ENCODE results near the gene SLC25A40.
"Not testable (repeated sequence)": the region's sequence is repeated elsewhere in the genome, so short reads cannot be mapped to it uniquely, and the experiment has no call there.

Gene SLC25A40, protein sequence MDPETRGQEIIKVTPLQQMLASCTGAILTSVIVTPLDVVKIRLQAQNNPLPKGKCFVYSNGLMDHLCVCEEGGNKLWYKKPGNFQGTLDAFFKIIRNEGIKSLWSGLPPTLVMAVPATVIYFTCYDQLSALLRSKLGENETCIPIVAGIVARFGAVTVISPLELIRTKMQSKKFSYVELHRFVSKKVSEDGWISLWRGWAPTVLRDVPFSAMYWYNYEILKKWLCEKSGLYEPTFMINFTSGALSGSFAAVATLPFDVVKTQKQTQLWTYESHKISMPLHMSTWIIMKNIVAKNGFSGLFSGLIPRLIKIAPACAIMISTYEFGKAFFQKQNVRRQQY

DNA sequence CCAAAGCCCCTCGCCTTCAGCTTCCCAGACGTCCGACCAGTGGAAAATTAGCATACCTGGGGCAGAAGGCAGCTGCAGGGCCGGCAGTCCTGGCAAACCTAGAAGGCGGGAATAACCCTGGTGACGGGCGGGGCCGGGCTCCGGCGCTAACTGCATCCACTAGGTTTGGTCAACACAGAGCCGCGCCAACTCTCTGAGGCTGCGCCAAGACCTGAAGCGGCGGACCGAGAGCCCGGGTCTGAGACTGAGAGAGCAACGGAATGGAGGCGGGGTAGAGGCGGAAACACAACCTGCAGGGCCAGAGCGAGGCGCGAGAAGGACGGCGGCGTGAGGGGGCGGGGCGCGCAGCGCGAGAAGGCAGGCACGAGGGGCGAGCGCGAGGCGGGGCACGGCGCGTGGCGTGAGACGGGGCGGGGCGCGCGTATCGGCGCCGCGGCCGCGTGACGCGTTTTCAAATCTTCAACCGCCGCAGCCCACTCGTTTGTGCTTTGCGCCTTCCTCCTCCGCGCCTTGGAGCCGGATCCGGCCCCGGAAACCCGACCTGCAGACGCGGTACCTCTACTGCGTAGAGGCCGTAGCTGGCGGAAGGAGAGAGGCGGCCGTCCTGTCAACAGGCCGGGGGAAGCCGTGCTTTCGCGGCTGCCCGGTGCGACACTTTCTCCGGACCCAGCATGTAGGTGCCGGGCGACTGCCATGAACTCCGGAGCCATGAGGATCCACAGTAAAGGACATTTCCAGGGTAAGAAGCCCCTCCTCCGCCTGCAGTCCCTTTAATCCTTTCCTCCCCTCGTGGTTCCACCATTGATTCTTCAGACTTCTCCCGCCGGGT lies at the start of gene SLC25A40, which contains the start of gene DBF4:
Gene SLC25A40, minus strand, starts transcription at position 321 of the 829 bp plus-strand sequence. CDS start 17,633 bp downstream, outside the sequence.
Gene DBF4, plus strand, starts transcription at position 454 of the 829 bp plus-strand sequence. Its CDS starts 240 bp downstream, at position 694.
- peak; percentile 83 to 90 for DNase-seq (ENCODE audit: low read depth in 2 of 2)

- not testable (repeated sequence) for DNase-seq (ENCODE audit: low read depth in 2 of 2)
Measured at GRCh38 chr7:87922759-87923395, 46.7 kb upstream of the SLC25A40 start.

DNA sequence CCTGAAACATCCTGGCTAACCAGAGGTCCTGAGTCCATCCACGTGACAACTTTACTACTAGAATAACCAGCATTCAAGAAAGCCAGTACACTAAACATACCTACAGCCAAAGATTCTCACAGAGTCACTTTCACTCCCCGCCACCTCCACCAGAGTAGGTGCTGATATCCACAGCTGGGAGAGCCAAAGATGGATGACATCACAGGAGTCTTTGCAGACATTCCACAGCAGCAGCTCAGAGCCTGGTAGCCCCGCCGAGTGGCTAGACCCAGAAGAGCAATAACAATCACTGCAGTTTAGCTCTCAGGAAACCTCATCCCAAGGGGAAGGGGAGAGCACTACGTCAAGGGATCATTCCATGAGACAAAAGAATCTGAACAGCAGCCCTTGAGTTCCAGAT lies 44.4 kb upstream of the SLC25A40 start:
- DNase-seq (ENCODE audit: low read depth in 2 of 2), result no peak

- no peak for DNase-seq (ENCODE audit: low read depth in 2 of 2)
Measured at GRCh38 chr7:87919875-87920274, 43.7 kb upstream of the SLC25A40 start.

DNA sequence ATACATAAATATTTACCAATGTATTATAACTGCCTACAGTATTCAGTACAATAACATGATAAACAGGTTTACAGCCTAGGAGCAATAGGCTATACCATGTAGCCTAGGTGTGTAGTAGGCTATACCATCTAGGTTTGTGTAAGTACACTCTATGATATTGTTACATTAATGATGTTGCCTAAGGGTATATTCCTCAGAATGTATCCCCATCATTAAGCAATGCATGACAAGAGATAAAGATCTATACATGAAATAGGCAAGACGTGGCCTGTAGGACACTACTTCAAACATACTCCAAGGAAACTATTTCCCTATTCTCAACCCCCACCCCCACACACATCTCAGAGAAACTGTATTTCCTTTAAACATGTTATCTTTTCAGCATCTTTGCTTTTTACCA lies 42.6 kb upstream of the SLC25A40 start:
- no peak for DNase-seq (ENCODE audit: low read depth in 2 of 2)

- no peak for DNase-seq (ENCODE audit: low read depth in 2 of 2)
Measured at GRCh38 chr7:87912121-87912520, 36.0 kb upstream of the SLC25A40 start.

DNA sequence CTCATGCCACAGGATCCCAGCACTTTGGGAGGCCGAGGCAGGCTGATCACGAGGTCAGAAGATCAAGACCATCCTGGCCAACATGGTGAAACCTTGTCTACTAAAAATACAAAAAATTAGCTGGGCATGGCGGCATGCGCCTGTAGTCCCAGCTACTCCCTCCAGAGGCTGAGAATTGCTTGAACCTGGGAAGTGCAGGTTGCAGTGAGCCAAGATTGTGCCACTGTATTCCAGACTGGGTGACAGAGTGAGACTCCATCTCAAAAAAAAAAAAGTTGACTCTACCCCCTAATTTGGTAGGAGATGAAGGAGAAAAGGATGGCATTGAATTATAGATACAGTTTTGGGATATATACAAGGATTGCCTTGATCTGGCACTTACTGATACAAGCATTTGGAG lies 32.7 kb upstream of the SLC25A40 start:
- not testable (repeated sequence) for DNase-seq (ENCODE audit: low read depth in 2 of 2)

DNA sequence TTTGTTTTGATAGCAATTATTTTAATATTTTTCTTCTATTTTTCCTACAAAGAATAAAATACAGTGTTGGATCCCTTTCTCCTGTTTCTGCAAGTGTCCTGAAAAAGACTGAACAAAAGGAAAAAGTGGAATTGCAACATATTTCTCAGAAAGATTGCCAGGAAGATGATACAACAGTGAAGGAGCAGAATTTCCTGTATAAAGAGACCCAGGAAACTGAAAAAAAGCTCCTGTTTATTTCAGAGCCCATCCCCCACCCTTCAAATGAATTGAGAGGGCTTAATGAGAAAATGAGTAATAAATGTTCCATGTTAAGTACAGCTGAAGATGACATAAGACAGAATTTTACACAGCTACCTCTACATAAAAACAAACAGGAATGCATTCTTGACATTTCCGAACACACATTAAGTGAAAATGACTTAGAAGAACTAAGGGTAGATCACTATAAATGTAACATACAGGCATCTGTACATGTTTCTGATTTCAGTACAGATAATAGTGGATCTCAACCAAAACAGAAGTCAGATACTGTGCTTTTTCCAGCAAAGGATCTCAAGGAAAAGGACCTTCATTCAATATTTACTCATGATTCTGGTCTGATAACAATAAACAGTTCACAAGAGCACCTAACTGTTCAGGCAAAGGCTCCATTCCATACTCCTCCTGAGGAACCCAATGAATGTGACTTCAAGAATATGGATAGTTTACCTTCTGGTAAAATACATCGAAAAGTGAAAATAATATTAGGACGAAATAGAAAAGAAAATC lies 31.2 kb upstream of the SLC25A40 start:
- DNase-seq (ENCODE audit: low read depth in 2 of 2), result not testable (repeated sequence)

- DNase-seq (ENCODE audit: low read depth in 2 of 2), result no peak
Measured at GRCh38 chr7:87899255-87899654, 23.1 kb upstream of the SLC25A40 start.

DNA sequence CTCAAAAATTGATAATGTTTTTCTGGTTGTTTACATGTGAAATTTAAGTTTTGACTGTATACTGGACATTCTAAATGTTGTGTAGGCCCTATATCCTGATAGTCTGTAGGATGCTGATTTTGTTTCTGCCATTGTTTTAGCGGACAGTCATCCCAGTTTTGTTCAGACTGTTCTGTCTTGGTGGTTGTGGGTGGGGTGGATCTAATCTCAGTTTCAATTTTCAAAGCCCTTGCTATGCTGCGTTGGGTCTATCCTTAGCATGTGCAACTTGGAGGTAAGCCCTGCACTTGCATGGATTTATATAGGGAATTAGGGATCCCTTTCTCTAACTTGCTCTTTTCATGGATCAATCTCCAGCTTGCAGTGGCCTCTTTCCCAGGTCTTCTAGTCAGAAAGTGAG lies 19.2 kb upstream of the SLC25A40 start:
- DNase-seq (ENCODE audit: low read depth in 2 of 2), result no peak

GRCh38 chr7:87886875-87887274 lies 10.7 kb upstream of the SLC25A40 start:
- DNase-seq (ENCODE audit: low read depth in 2 of 2), result no peak

GRCh38 chr7:87885018-87885417 lies 8.9 kb upstream of the SLC25A40 start:
- DNase-seq (ENCODE audit: low read depth in 2 of 2), result no peak

DNA sequence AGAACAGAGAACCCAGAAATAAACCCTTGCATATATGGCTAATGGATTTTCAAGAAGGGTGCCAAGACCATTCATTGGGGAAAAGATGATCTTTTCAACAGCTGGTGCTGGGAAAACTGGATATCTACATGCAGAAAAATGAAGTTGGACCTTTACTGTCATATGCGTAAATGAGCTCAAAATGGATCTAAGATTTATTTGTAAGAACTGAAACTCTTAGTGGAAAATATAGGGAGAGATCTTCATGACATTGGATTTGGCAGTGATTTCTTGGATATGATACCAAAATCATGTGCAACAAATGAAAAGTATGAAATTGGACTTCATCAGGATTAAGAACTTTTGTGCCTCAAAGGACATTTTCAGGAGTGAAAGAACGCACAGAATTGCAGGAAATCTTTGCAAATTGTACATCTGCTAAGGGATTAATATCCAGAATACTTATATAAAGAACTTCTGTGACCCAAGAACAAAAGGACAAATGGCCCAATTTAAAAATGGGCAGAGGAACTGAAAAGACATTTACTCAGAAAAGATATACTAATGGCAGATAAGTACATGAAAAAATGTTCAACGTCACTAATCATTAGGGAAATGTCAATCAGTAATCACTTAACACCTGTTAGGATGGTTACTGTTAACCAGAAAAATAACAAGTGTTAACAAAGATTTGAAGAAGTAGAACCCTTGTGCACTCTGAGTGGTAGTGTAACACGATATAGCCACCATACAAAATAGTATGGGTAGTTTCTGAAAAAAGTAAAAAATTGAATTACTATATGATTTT lies 6.2 kb upstream of the SLC25A40 start:
- no peak for DNase-seq (ENCODE audit: low read depth in 2 of 2)

DNA sequence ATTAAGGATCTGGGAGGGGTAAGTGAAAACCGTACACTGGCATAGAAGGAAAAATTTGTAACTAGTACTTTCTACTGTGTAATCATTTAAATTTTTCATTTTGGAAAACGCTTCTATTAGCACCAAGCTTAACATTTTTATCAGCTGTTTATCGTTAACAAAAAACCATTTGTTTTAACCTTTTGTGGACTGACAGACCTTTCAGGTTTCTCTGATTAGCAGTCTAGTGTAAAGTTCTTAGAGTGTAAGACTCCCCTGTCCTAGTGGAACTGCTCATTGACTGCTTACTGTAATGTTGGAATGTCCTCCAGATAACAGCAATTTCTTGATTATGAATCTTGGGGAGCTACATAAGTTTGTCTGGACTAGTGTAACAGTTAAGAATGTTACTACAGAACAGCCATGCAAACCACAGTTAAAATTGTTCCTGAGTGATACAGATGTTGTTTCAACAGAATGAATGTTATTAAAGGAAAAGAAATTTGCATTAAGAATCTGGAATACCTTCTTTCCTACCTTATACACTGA lies 2.1 kb upstream of the SLC25A40 start:
- DNase-seq (ENCODE audit: low read depth in 2 of 2), result no peak

DNA sequence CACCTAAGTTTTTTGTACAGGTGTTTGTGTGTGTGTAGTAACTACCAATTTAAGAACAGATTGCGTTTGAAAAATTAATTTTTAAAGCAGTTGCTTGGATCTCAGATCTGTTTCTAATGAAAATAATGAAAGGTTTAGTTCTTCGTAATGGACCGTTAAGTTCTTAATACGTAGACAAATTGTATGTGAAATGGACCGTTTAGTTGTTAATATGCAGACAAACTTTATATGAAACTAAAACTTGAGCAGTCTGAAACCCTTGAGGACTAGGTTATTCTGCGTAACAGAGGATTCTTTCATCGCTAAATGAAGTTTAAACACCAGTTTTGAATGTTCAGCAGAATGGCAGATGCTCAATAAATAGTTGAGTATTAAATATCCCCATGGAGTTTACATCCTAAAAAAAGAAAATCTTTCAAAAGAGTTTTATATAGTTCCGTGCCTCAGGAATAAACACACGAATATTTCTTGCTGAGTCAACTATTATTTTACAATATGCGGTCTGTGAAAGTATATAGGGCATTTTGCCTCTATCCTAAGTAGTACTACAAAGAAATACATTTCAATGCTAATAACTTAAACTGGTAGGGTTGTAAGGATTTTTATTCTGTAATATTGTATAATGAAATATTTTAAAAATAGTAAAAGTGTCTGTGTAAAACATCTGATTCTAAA lies 1.3 kb upstream of the SLC25A40 start:
- no peak for DNase-seq (ENCODE audit: low read depth in 2 of 2)

GRCh38 chr7:87876869-87877234 lies 692 bp upstream of the SLC25A40 start:
- DNase-seq (ENCODE audit: low read depth in 2 of 2), result no peak

GRCh38 chr7:87875151-87876039 lies 765 bp downstream of the SLC25A40 start:
- DNase-seq (ENCODE audit: low read depth in 2 of 2), result no peak

GRCh38 chr7:87874066-87874465 lies 2.1 kb downstream of the SLC25A40 start:
- no peak for DNase-seq (ENCODE audit: low read depth in 2 of 2)

DNA sequence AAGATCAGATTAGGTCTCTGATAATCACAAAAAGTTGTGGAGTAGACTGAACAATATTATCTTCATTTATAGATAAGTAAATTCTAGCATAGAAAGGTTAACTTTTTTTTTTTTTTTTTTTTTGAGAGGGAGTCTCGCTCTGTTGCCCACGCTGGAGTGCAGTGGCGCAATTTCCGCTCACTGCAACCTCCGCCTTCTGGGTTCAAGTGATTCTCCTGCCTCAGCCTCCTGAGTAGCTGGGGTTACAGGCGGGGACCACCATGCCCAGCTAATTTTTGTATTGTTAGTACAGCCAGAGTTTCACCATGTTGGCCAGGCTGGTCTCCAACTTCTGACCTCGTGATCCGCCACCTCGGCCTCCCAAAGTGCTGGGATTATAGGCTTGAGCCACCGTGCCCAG lies 2.8 kb downstream of the SLC25A40 start:
- not testable (repeated sequence) for DNase-seq (ENCODE audit: low read depth in 2 of 2)
